ENCODE data around the gene ANTXR1.
"Not testable (repeated sequence)": the region's sequence is repeated elsewhere in the genome, so short reads cannot be mapped to it uniquely, and the experiment has no call there.

The ANTXR1 gene

GRCh38 chr2:69225933-69226332, 213.0 kb downstream of the ANTXR1 start:
- no peak for DNase-seq

- DNase-seq: no peak
These were observed 213.9 kb downstream of the ANTXR1 start for GRCh38 chr2:69226903-69227302.

DNA sequence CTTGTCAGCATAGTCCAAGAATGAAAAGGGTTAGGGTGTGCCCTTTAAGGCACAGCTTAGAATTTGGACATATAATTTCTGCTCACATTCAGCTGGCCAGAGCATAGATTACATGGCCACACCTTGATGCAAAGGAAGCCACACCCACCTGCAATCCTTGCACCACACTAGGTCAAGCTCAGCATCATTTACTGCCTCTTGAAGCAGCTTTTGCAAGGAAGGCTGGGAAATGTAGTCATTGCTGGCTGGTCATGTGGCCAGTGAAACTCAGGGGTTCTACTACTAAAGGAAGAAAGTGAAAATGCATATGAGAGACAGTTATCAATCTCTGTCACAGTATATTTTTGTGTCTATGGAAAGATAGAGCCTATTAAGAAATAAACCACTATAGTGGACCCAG, 214.7 kb downstream of the ANTXR1 start:
- DNase-seq: no peak

DNA sequence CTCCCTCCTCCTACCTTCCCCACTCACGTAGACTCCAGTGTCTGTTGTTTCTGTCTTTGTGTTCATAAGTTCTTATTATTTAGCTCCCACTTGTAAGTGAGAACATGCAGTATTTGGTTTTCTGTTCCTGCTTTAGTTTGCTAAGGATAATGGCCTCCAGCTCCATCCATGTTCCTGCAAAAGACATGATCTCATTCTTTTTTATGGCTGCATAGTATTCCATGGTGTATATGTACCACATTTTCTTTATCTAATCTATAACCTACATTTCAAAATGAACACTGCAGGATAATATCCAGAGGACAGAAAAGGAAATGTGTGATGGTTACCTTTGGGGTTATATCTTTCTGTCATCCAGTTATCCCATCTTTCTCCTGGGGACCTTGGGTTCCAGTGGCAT, 218.0 kb downstream of the ANTXR1 start:
- not testable (repeated sequence) for DNase-seq

DNA sequence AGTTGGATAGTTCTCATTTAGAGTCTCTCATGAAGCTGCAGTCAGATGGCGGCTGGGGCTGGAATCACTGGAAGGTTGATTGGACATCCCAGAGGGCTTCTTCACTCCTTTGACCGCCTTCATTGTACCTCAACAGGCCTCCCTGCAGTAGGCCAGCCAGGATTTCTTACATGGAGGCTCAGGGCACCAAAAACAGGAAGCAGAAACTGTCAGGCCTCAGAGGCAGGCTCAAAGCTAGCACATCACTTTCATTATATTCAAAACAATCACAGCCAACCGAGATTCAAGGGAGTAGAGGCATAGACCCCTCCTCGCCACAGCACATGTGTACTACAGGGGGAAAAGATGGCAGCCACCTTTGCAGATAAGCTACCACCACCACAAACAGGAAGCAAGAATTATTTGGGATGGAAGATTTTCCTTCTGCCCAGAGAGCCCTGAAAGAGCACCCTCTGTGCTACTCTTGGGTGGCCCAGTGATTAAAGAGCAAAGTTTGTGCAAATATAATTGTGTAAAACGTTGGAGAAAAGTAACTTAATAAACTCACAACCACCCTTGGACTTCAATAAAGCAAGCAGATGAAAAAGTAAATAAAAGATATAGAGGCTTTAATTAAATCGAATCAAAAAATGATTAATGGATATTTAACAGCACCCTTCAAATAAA, 218.8 kb downstream of the ANTXR1 start:
- no peak for DNase-seq

- DNase-seq: not testable (repeated sequence)
These were observed 222.9 kb downstream of the ANTXR1 start for GRCh38 chr2:69235835-69236234.

- no peak for DNase-seq
These were observed 224.2 kb downstream of the ANTXR1 start for GRCh38 chr2:69237070-69237670.

DNA sequence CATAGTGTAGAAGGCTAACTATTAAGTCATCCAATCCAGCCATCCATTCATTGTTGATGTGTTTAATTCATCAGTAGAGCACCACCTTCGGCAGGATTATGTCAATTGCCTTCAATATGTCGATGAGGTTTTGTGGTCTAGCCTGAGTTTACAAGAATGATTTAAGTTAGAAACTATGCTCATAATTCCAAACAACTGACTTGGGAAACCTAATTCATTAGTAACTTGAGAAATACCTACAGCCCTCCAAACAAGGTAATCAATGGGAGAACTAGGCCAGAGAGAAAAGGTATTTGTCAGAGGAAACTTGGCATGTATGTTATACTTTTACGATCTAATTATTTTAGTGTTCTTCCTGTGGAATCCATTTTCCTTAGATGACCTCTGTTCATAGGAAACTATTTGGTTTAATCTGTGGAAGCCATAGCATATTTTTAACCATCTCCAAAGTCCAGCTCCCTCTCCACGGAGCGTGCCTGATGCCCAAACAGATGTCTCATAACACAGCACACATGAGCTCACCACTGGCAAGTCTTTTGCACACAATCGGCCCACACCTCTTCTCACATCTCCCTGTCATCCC, 225.6 kb downstream of the ANTXR1 start:
- no peak for DNase-seq

DNA sequence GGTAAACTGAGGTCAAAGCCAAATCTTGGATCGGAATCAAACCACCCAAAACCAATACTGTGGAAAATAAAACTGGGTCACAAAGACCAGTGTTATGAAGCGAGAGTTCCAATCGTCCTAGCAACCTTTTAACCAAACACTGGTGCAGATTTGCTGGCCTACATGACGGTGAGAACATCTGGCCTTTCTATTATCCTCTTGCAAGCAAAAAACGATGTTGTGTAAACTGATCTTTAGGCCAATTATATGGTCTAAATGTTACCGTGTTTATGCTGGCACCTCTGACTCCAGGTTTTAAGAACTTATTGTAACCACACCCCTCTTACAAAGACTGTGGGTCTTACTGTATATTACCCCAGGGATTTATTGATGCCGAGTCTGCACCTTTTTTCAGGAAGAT, 228.1 kb downstream of the ANTXR1 start:
- DNase-seq: no peak

DNA sequence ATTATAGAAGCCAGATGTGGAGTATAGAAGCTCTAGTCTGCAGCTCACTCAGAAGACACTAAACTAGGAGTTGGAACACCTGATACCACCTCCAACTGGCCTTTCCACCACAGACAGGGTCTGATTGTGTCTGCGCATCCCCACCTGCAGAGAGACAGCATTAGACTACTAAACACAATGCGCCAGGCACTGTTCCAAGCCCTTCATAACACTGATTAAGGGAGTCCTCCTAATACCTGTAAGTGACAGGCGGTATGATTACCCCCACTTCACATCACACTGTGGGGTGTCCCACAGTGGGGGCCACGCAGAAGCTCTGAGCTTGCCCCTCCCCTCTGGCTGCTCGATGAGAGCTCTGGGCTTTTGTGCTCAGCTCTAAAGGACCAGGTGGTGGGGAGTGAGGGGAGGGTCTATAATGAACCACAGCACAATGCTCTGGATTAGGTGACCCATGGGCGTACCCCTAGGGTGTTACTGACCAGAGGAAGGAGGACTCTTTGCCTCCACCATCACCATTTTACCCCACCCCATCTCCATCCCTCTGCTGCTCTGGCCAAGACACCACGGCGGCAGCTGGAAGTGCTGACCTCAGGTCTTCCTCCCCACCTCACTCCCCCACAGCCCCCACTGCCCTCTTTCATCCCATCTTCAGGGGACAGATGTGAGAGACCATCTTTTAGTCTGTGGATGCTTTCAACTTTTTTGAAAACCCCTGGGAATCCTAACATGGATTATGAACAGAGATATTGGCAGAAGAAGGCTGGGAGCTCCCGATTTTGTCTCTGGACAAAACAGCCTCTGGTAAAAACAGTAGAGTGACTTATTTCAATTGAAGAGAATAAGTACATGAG, 228.9 kb downstream of the ANTXR1 start:
- no peak for DNase-seq

- DNase-seq: no peak
These were observed 229.7 kb downstream of the ANTXR1 start for GRCh38 chr2:69242651-69243051.

DNA sequence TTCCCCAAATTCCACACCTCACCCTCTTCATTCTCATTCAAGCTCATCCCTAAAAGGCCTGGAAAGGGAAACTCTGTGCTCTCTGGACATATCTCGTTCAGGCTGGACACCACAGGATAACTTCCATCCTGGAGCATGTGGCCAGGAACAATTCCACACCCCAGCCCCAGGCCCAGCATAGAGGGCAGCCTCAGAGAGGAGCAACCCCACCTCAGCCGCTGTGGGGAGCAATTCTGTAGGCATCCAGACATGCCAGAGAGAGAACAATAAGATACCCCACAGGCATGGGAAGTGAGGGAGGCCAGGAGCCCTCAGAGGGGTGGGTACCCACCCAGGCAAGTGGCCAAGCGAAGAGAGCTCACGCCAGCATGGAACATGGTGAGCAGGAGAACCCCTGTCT, 230.7 kb downstream of the ANTXR1 start:
- DNase-seq: no peak

GRCh38 chr2:69244882-69245281, 231.9 kb downstream of the ANTXR1 start:
- no peak for DNase-seq

DNA sequence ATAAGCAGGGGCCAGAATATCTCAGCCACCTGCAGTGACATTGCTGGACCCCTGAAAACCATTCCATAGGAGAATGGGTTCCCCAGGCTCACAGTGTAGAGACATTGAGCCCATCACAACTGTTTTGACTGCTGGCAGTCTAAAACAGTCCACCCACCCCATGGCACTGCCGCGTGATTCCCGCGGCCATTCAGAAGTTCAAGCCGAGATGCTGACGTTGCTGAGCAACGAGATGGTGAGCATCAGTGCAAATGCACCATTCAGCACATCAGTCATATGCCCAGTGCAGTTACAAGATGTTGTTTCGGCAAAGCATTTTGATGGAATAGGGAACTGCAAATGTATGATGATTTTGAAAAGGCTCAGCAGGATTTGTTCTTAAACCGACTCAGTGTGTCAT, 234.6 kb downstream of the ANTXR1 start:
- DNase-seq: peak in 4 of 56 donors; percentile 1 to 19 (median 7)

DNA sequence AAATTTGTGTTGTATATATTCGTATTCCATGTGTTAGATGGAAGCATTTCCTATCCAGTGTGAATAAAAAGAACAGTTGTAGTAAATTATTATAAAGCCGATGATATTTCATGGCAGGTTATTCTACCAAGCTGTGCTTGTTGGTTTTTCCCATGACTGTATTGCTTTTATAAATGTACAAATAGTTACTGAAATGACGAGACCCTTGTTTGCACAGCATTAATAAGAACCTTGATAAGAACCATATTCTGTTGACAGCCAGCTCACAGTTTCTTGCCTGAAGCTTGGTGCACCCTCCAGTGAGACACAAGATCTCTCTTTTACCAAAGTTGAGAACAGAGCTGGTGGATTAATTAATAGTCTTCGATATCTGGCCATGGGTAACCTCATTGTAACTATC, 235.3 kb downstream of the ANTXR1 start:
- no peak for DNase-seq

GRCh38 chr2:69250981-69251380, 238.0 kb downstream of the ANTXR1 start:
- no peak for DNase-seq

GRCh38 chr2:69251943-69252342, 239.0 kb downstream of the ANTXR1 start:
- DNase-seq: no peak

DNA sequence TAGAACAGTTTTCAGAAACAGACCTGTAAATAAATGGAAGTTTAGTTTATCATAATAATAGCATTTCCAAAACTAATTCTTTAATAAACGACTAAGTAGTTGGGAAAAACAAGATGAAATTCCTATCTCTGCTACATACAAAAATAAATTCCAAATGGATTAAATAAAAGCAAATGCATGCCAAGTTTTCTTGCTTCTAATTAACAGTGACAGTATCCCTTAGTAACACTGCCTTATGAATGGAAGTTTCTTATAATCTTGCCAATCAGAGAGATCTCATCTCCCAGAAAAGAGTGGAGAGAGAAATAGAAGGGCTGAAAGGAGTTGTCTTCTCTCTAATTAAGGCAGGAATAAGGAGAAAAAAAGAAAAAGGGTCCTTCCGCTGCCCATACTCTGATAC, 240.1 kb downstream of the ANTXR1 start:
- DNase-seq: no peak

- peak in 9 of 56 donors; percentile 3 to 37 (median 18) for DNase-seq
These were observed 240.8 kb downstream of the ANTXR1 start for GRCh38 chr2:69253611-69254301.

- DNase-seq: peak in 1 of 56 donors; percentile 5
These were observed 242.8 kb downstream of the ANTXR1 start for GRCh38 chr2:69255760-69256159.

DNA sequence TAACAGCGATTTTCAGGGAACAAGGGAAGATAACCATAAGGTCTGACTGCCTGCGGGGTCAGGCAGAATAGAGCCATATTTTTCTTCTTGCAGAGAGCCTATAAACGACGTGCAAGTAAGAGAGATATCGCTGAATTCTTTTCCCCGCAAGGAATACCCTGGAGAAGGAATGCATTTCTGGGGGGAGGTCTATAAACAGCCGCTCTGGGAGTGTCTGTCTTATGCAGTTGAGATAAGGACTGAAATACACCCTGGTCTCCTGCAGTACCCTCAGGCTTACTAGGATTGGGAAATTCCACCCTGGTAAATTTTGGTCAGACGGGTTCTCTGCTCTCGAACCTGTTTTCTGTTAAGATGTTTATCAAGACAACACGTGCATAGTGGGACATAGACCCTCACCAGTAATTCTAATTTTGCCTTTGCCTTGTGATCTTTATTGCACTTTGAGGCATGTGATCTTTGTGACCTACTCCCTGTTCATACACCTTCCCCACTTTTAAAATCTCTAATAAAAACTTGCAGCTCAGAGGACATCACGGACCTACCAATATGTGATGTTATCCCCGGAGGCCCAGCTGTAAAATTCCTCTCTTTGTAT, 247.1 kb downstream of the ANTXR1 start:
- not testable (repeated sequence) for DNase-seq

Measured in nucleus accumbens (tissue), 56 donors.